WTC11 (cell line): ENCODE data around the gene LYPD1.

Source experiments
- ATF2 ChIP-seq: sonication (generic); formaldehyde crosslinking; IDR thresholded peaks from 2 replicates; pipeline ENCODE4 v1.8.1; 2022; ENCODE audit warnings: low read depth, missing genetic modification reagents, borderline replicate concordance
- ATF3 ChIP-seq: sonication (generic); formaldehyde crosslinking; conservative IDR thresholded peaks from 2 replicates; pipeline ENCODE4 v1.8.1; 2022; ENCODE audit warnings: mild to moderate bottlenecking, missing genetic modification reagents
- CBFB ChIP-seq: sonication (generic); formaldehyde crosslinking; IDR thresholded peaks from 2 replicates; pipeline ENCODE4 v1.8.1; 2022; ENCODE audit warnings: mild to moderate bottlenecking, low read depth, missing genetic modification reagents
- CTCF ChIP-seq: fragments of 200-600 bp; IDR thresholded peaks from 2 replicates; pipeline ENCODE4 v1.8.0; 2022; ENCODE audit warnings: antibody characterized with exemption
- E2F4 ChIP-seq: sonication (generic); formaldehyde crosslinking; IDR thresholded peaks from 2 replicates; pipeline ENCODE4 v1.8.1; 2022; ENCODE audit warnings: low read depth, mild to moderate bottlenecking, moderate library complexity, missing genetic modification reagents, borderline replicate concordance
- GABPB1 ChIP-seq: sonication (generic); formaldehyde crosslinking; IDR thresholded peaks from 2 replicates; pipeline ENCODE4 v1.8.1; 2023; ENCODE audit warnings: mild to moderate bottlenecking, missing genetic modification reagents
- HMGXB4 ChIP-seq: sonication (generic); formaldehyde crosslinking; IDR thresholded peaks from 2 replicates; pipeline ENCODE4 v1.8.1; 2023; ENCODE audit warnings: mild to moderate bottlenecking, moderate library complexity, missing genetic modification reagents
- JUN ChIP-seq: sonication (generic); formaldehyde crosslinking; IDR thresholded peaks from 2 replicates; pipeline ENCODE4 v1.8.0; 2023; ENCODE audit warnings: mild to moderate bottlenecking, missing genetic modification reagents
- MAX ChIP-seq: sonication (generic); formaldehyde crosslinking; IDR thresholded peaks from 2 replicates; pipeline ENCODE4 v1.8.0; 2022; ENCODE audit warnings: mild to moderate bottlenecking, missing genetic modification reagents
- MYBL2 ChIP-seq: sonication (generic); formaldehyde crosslinking; IDR thresholded peaks from 2 replicates; pipeline ENCODE4 v1.8.1; 2023; ENCODE audit warnings: mild to moderate bottlenecking, moderate library complexity, missing genetic modification reagents
- SP1 ChIP-seq: sonication (generic); formaldehyde crosslinking; conservative IDR thresholded peaks from 2 replicates; pipeline ENCODE4 v1.8.1; 2022; ENCODE audit warnings: missing genetic modification reagents
- USF1 ChIP-seq: sonication (generic); formaldehyde crosslinking; IDR thresholded peaks from 2 replicates; pipeline ENCODE4 v1.8.0; 2022; ENCODE audit warnings: mild to moderate bottlenecking, missing genetic modification reagents
- ZNF512 ChIP-seq: sonication (generic); formaldehyde crosslinking; IDR thresholded peaks from 2 replicates; pipeline ENCODE4 v1.8.1; 2022; ENCODE audit warnings: missing genetic modification reagents, borderline replicate concordance

GRCh38 chr2:132719480-132719879 lies 49.5 kb upstream of the LYPD1 start:
- TF ChIP-seq CTCF (no peak), ZNF512 (CRISPR knock-in tag) (no peak), GABPB1 (no peak), HMGXB4 (no peak), ATF2 (CRISPR knock-in tag) (no peak), MAX (CRISPR knock-in tag) (no peak), MYBL2 (no peak), ATF3 (no peak), USF1 (CRISPR knock-in tag) (no peak), CBFB (CRISPR knock-in tag) (no peak), JUN (CRISPR knock-in tag) (no peak), SP1 (CRISPR knock-in tag) (no peak), E2F4 (CRISPR knock-in tag) (no peak)
